Esophagus squamous epithelium (tissue), 4 donors: ENCODE results near the gene FIG4.

ENCODE experiments used
- CTCF ChIP-seq, 6 experiments: fragments of 450-650 bp in 4 of 6; fragments of 200-600 bp in 2 of 6; sonication (generic) in 2 of 6; IDR thresholded peaks; one replicate each; pipeline ENCODE4 v1.5.1; 2016 to 2019; ENCODE audit warnings: antibody characterized with exemption in 6 of 6, mild to moderate bottlenecking in 4 of 6, moderate library complexity in 4 of 6
- POLR2A ChIP-seq, 4 donors: fragments of 450-650 bp; IDR thresholded peaks; one replicate each; pipeline ENCODE4 v1.6.1; 2017; ENCODE audit warnings: antibody characterized with exemption in 4 of 4, mild to moderate bottlenecking in 4 of 4, moderate library complexity in 3 of 4

- TF ChIP-seq CTCF (IDR thresholded peaks at IDR 0.05) (no peak), POLR2A (IDR thresholded peaks at IDR 0.05) (no peak)
These were observed 150.8 kb downstream of the FIG4 start for GRCh38 chr6:109841869-109842268.
